GM12878 (cell line): ENCODE data around the gene THADA. TPM values are rescaled to one million over a fixed set of nuclear protein-coding genes. Genes with fewer than 3 reads are reported as not detected.

Experiments used
- ATAC-seq: fragments of 200-7000 bp; cut with Tn5 transposase; 3 replicates; pipeline ENCODE4 v1.9.1; 2020; ENCODE audit warnings: mild to moderate bottlenecking, moderate library complexity
- BruUV-seq: library from RNA; stranded (reverse); fragments of 400-500 nt; replicated peaks from 2 replicates; lab custom pipeline; 2021; lab: Mats Ljungman, UMichigan
- CTCF ChIA-PET: fragments of 300-600 bp; sonication (Branson Sonifier 250); formaldehyde crosslinking; extraction: SDS; loops from one replicate; lab custom pipeline; 2021; ENCODE audit warnings: inconsistent platforms; lab: Yijun Ruan, JAX
- POLR2A ChIA-PET: fragments of 350-600 bp; formaldehyde crosslinking; extraction: SDS; loops from one replicate; lab custom pipeline; 2021; ENCODE audit warnings: inconsistent platforms; lab: Charles Lee
- RAD21 ChIA-PET: fragments of 300-600 bp; sonication (Branson Sonifier 250); formaldehyde crosslinking; loops from one replicate; lab custom pipeline; 2023; ENCODE audit warnings: antibody characterized with exemption; ENCODE audit not compliant: unreplicated experiment; lab: Charles Lee
- SMC1A ChIA-PET: fragments of 300-600 bp; sonication (Branson Sonifier 250); formaldehyde crosslinking; loops from one replicate; lab custom pipeline; 2023; ENCODE audit not compliant: unreplicated experiment, uncharacterized antibody; lab: Charles Lee
- DNase-seq: peaks from one replicate; pipeline ENCODE4 v3.0.0-alpha.2; 2011; ENCODE audit warnings: low read depth, low spot score
- FAIRE-seq: peaks from 3 replicates; lab custom pipeline; 2011; peaks lifted over from hg19 to GRCh38; lab: Jason Lieb, UNC
- H2AFZ ChIP-seq: 2 replicates; pipeline ENCODE4 v1.6.0; 2011; ENCODE audit warnings: low read depth, low read length, control low read depth; ENCODE audit not compliant: control insufficient read depth
- H3K27ac ChIP-seq: 2 replicates; pipeline ENCODE4 v1.5.1; 2011; ENCODE audit warnings: control low read depth; ENCODE audit not compliant: control insufficient read depth, insufficient read depth
- H3K27me3 ChIP-seq, 2 experiments: replicated peaks in 1 of 2; 2 replicates each; pipeline versions ENCODE4 v1.6.0 to v1.6.1; 2011; ENCODE audit warnings: low read length in 1 of 2; ENCODE audit not compliant: control insufficient read depth in 2 of 2, insufficient read depth in 2 of 2
- H3K36me3 ChIP-seq, 2 experiments: 2 replicates each; pipeline ENCODE4 v1.5.1; 2011; ENCODE audit warnings: low read length in 1 of 2; ENCODE audit not compliant: control insufficient read depth in 2 of 2, insufficient read depth in 2 of 2
- H3K4me1 ChIP-seq: 2 replicates; pipeline ENCODE4 v1.6.1; 2011; ENCODE audit warnings: mild to moderate bottlenecking, low read length, moderate library complexity, mixed read lengths; ENCODE audit not compliant: control insufficient read depth, insufficient read depth
- H3K4me2 ChIP-seq: 2 replicates; pipeline ENCODE4 v1.6.0; 2011; ENCODE audit warnings: control low read depth; ENCODE audit not compliant: control insufficient read depth, insufficient read depth
- H3K4me3 ChIP-seq: fragments of 200-600 bp; sonication (generic); 2 replicates; pipeline ENCODE4 v1.5.1; 2016
- H3K79me2 ChIP-seq: 2 replicates; pipeline ENCODE4 v1.6.0; 2011; ENCODE audit warnings: low read length; ENCODE audit not compliant: control insufficient read depth, insufficient read depth
- H3K9ac ChIP-seq: 2 replicates; pipeline ENCODE4 v1.8.0; 2011; ENCODE audit warnings: low read length, control low read depth, mixed read lengths; ENCODE audit not compliant: control insufficient read depth, insufficient read depth
- H3K9me3 ChIP-seq: replicated peaks from 3 replicates; pipeline ENCODE4 v1.5.1; 2011; ENCODE audit warnings: mild to moderate bottlenecking, low read length; ENCODE audit not compliant: control insufficient read depth, insufficient read depth
- H4K20me1 ChIP-seq: 2 replicates; pipeline ENCODE4 v1.6.0; 2011; ENCODE audit not compliant: control insufficient read depth, insufficient read depth
- ATF3 ChIP-seq: IDR thresholded peaks from 2 replicates; pipeline ENCODE4 v1.6.1; 2011; ENCODE audit warnings: low read depth, mild to moderate bottlenecking, low read length, moderate library complexity, borderline replicate concordance; ENCODE audit errors: extremely low read depth
- MXI1 ChIP-seq: fragments of 150-350 bp; IDR thresholded peaks from 2 replicates; pipeline ENCODE4 v1.6.1; 2011; ENCODE audit warnings: low read depth, mild to moderate bottlenecking, inconsistent platforms, low read length, improper control_type of control experiment
- RELA ChIP-seq: fragments of 450-650 bp; IDR thresholded peaks from 2 replicates; pipeline ENCODE4 v1.8.0; 2014; ENCODE audit warnings: borderline replicate concordance; ENCODE audit not compliant: partially characterized antibody
- RUNX3 ChIP-seq: IDR thresholded peaks from 2 replicates; pipeline ENCODE4 v1.6.1; 2012; ENCODE audit warnings: low read length, inconsistent platforms
- SPI1 ChIP-seq: IDR thresholded peaks from 2 replicates; pipeline ENCODE4 v1.6.1; 2011; ENCODE audit warnings: low read depth, mild to moderate bottlenecking, low read length, moderate library complexity, borderline replicate concordance; ENCODE audit not compliant: insufficient read depth
- TCF12 ChIP-seq: IDR thresholded peaks from 2 replicates; pipeline ENCODE4 v1.6.1; 2011; ENCODE audit warnings: low read depth, mild to moderate bottlenecking, low read length
- USF2 ChIP-seq: IDR thresholded peaks from 2 replicates; pipeline ENCODE4 v1.6.1; 2011; ENCODE audit warnings: low read depth, low read length, improper control_type of control experiment, borderline replicate concordance
- WGBS: methylation state at CpG from one replicate; pipeline ENCODE4 v1.1.6; 2016; ENCODE audit warnings: low lambda C conversion rate; ENCODE audit not compliant: insufficient replicate concordance, insufficient coverage; ENCODE audit errors: missing lambda C conversion rate; 5-methylcytosine and 5-hydroxymethylcytosine counted together
- in situ Hi-C: fragments of 300-500 bp; cut with MboI; formaldehyde crosslinking; loops from 9 replicates; pipeline ENCODE4 v1.14.3; 2018; ENCODE audit warnings: mixed read lengths
- intact Hi-C: fragments of 100-400 bp; cut with micrococcal nuclease; formaldehyde crosslinking; loops from one replicate; pipeline ENCODE4 v1.14.2; 2022; ENCODE audit not compliant: unreplicated experiment
- polyA plus RNA-seq, 11 experiments: library from polyadenylated mRNA; depleted of rRNA in 4 of 11; unstranded in 6 of 11; stranded (reverse) in 5 of 11; fragments of >200 nt; fragmentation: Nextera tagmentation in 4 of 11; fragmentation: Illumina TruSeq in 1 of 11; extraction: Ambion mirVana in 4 of 11; extraction: Trizol in 1 of 11; gene quantifications; 1 replicate in 1 of 11; 2 replicates in 10 of 11; pipeline versions ENCODE4 v1.2.1 to v1.2.3, GENCODE V29; 2011 to 2016; ENCODE audit warnings: inconsistent platforms in 2 of 11, missing spikeins in 2 of 11, low read depth in 1 of 11
- total RNA-seq, 4 experiments: library from RNA; depleted of rRNA in 3 of 4; stranded (reverse); fragments of >200 nt in 3 of 4; fragmentation: Illumina TruSeq in 1 of 4; extraction: Trizol in 1 of 4; gene quantifications; 2 replicates each; pipeline versions ENCODE4 v1.2.1 to v1.2.3, GENCODE V29; 2013 to 2021

The THADA gene
- total and polyA plus RNA-seq, 10 of the 15 experiments (the other 5 are each of a cell fraction or from before 2014, with no cell fraction given), result 14.6 to 33.2 (median 23.2) TPM

- RAD21 ChIA-PET, result interaction anchor here (1.2 kb wide), 1 partner anchor 15 kb away, joined by 6 read pairs; no protein-coding TSS in a partner anchor
- intact Hi-C loops (no loop called here), in situ Hi-C loops (no loop called here)
- TF ChIP-seq TCF12 (no peak), RUNX3 (no peak), USF2 (no peak), ATF3 (no peak), RELA (no peak), SPI1 (no peak), MXI1 (no peak)
- Histone ChIP-seq H3K4me3 (no peak overlapping the region), H4K20me1 (no peaks in the 10 kb centered on the region), H3K4me1 (peaks cover 19% of the 10 kb centered on the region), H2AFZ (no peak overlapping the region), H3K27ac (no peak overlapping the region), H3K79me2 (no peaks in the 10 kb centered on the region), H3K4me2 (no peak overlapping the region), H3K36me3 (peaks cover 0 to 2% of the 10 kb centered on the region in 2 experiments; a peak in 3 of 4 replicates), H3K9me3 (no peaks in the 10 kb centered on the region), H3K9ac (no peak overlapping the region), H3K27me3 (no peaks in the 10 kb centered on the region)
- no peak for DNase-seq
- no peak for ATAC-seq
- POLR2A ChIA-PET, result interaction anchor here (1.0 to 1.8 kb wide), 3 partner anchors 13 to 67 kb away, joined by 3 to 6 read pairs (median 5); no protein-coding TSS in a partner anchor
- no TSS peak for BruUV-seq
- WGBS, result 92% methylated on average over 5 of the region's 5 CpGs
- CTCF ChIA-PET, result interaction anchor here (1.0 to 2.2 kb wide), 5 partner anchors 14 to 609 kb away, joined by 3 to 19 read pairs (median 4); no protein-coding TSS in a partner anchor
- no peak for FAIRE-seq
- SMC1A ChIA-PET, result interaction anchor here (1.0 to 7.5 kb wide), 7 partner anchors 9 to 327 kb away, joined by 3 to 66 read pairs (median 6); no protein-coding TSS in a partner anchor
Measured at GRCh38 chr2:43556256-43556655, 39.6 kb downstream of the THADA start.
